Prostate gland (tissue), 2 donors: ENCODE results near the gene SEM1. TPM values are rescaled to one million over a fixed set of nuclear protein-coding genes. Genes with fewer than 3 reads are reported as not detected.
"Not testable (repeated sequence)": the region's sequence is repeated elsewhere in the genome, so short reads cannot be mapped to it uniquely, and the experiment has no call there.

Experiments used
- DNase-seq: peaks from one replicate; pipeline ENCODE4 v3.0.0-alpha.2; 2019; ENCODE audit warnings: low spot score
- H3K27ac ChIP-seq, 2 donors: fragments of 200-600 bp; sonication (generic); 2 replicates each; pipeline ENCODE4 v1.5.1; 2017 to 2019
- H3K27me3 ChIP-seq: fragments of 200-600 bp; sonication (generic); replicated peaks from 2 replicates; pipeline ENCODE4 v1.5.1; 2019; ENCODE audit not compliant: insufficient read depth
- H3K36me3 ChIP-seq, 2 donors: fragments of 200-600 bp; sonication (generic); 1 replicate in 1 of 2; 2 replicates in 1 of 2; pipeline versions ENCODE4 v1.5.1 to v1.8.1; 2017 to 2019
- H3K4me1 ChIP-seq: fragments of 200-600 bp; sonication (generic); replicated peaks from 2 replicates; pipeline ENCODE4 v1.5.1; 2019
- H3K4me3 ChIP-seq, 2 donors: fragments of 200-600 bp; sonication (generic); 2 replicates each; pipeline ENCODE4 v1.5.1; 2017 to 2019
- H3K9me3 ChIP-seq: fragments of 200-600 bp; sonication (generic); 2 replicates; pipeline ENCODE4 v1.5.1; 2017
- POLR2A ChIP-seq: fragments of 450-650 bp; IDR thresholded peaks from one replicate; pipeline ENCODE4 v1.6.1; 2016; ENCODE audit warnings: antibody characterized with exemption, mild to moderate bottlenecking
- POLR2AphosphoS5 ChIP-seq: sonication (generic); formaldehyde crosslinking; IDR thresholded peaks from one replicate; pipeline ENCODE4 v1.6.1; 2017; ENCODE audit warnings: antibody characterized with exemption
- WGBS: methylation state at CpG from one replicate; pipeline ENCODE4 v1.1.5; 2018; 5-methylcytosine and 5-hydroxymethylcytosine counted together
- intact Hi-C: fragments of 100-400 bp; cut with DNase I; formaldehyde crosslinking; loops from one replicate; pipeline ENCODE4 v1.14.2; 2022
- total RNA-seq, 2 donors: library from RNA; depleted of rRNA; stranded (reverse); fragments of >200 nt; gene quantifications; one replicate each; pipeline ENCODE4 v1.1.0, GENCODE V29; 2016
- TF ChIP-seq, protein P1 (sequence below), 4 experiments: fragments of 200-600 bp in 2 of 4; fragments of 450-650 bp in 2 of 4; sonication (generic) in 2 of 4; IDR thresholded peaks; 1 replicate in 3 of 4; 2 replicates in 1 of 4; pipeline ENCODE4 v1.5.1; 2016 to 2019; ENCODE audit warnings: antibody characterized with exemption in 4 of 4, mild to moderate bottlenecking in 2 of 4, moderate library complexity in 2 of 4

SEM1 gene
- total RNA-seq, 2 donors from 2014 or later, result 16.2 to 24.9 TPM

DNA sequence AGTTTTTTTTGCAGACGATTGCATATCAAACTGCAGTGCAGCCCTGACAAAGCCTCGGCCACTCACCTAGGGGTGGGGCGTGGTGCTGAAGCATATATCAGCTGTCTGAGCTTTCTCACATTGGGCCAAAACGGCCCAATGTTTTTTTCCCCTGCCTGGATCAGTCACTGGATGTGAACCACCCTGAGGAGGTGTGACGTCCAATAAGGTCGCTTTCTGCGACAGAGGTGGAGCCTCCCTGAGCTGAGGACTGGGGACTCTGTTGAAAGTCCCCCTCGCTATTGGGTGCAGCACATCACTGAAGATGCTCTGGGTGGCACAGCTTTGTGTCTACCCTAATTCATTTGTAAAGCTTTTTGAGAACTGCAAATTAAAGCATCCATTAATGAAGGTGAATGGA is 60.9 kb downstream of the SEM1 start:
- no peak overlapping the region for H3K27ac ChIP-seq
- WGBS, result 87% methylated on average over 8 of the region's 8 CpGs
- no peak for DNase-seq
- no peaks in the 10 kb centered on the region for H3K4me1 ChIP-seq
- no peaks in the 10 kb centered on the region for H3K9me3 ChIP-seq
- intact Hi-C loops, result no loop called here
- TF ChIP-seq, protein P1, sequence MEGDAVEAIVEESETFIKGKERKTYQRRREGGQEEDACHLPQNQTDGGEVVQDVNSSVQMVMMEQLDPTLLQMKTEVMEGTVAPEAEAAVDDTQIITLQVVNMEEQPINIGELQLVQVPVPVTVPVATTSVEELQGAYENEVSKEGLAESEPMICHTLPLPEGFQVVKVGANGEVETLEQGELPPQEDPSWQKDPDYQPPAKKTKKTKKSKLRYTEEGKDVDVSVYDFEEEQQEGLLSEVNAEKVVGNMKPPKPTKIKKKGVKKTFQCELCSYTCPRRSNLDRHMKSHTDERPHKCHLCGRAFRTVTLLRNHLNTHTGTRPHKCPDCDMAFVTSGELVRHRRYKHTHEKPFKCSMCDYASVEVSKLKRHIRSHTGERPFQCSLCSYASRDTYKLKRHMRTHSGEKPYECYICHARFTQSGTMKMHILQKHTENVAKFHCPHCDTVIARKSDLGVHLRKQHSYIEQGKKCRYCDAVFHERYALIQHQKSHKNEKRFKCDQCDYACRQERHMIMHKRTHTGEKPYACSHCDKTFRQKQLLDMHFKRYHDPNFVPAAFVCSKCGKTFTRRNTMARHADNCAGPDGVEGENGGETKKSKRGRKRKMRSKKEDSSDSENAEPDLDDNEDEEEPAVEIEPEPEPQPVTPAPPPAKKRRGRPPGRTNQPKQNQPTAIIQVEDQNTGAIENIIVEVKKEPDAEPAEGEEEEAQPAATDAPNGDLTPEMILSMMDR (IDR thresholded peaks at IDR 0.05), result no peak
- TF ChIP-seq POLR2A (no peak), POLR2AphosphoS5 (no peak)
- H3K36me3 ChIP-seq, result no peaks in the 10 kb centered on the region
- no peaks in the 10 kb centered on the region for H3K27me3 ChIP-seq
- no peak overlapping the region for H3K4me3 ChIP-seq

DNA sequence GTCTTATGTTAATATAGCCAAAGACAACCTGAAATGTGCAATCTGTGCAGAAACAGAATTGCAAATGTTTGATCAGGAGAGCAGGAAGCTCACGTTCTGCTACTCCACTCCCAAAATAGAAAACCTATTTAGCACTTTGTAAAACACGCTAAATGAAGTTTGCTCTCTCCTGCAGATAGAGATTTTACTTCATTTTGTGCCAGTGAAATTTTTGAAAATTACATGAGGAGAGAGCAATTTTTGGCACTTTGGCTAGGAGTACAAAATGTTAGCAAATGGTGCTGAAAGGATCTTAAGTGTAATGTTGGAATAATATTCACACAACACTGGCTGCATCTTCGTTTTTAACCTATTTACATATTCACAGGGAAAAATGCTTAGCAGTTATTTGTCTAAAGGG is 61.9 kb downstream of the SEM1 start:
- 40% methylated on average over 3 of the region's 3 CpGs for WGBS
- TF ChIP-seq, protein P1 (IDR thresholded peaks at IDR 0.05), result no peak
- no peak overlapping the region for H3K4me3 ChIP-seq
- intact Hi-C loops, result no loop called here
- H3K4me1 ChIP-seq, result no peaks in the 10 kb centered on the region
- no peaks in the 10 kb centered on the region for H3K36me3 ChIP-seq
- H3K27me3 ChIP-seq, result no peaks in the 10 kb centered on the region
- no peak overlapping the region for H3K27ac ChIP-seq
- no peak for DNase-seq
- no peaks in the 10 kb centered on the region for H3K9me3 ChIP-seq

GRCh38 chr7:96645084-96645483 is 64.6 kb downstream of the SEM1 start:
- WGBS, result 95% methylated on average over 3 of the region's 3 CpGs
- no peaks in the 10 kb centered on the region for H3K27me3 ChIP-seq
- H3K36me3 ChIP-seq, result no peaks in the 10 kb centered on the region
- TF ChIP-seq POLR2AphosphoS5 (no peak), POLR2A (no peak)
- TF ChIP-seq, protein P1 (IDR thresholded peaks at IDR 0.05), result no peak
- H3K4me3 ChIP-seq, result no peak overlapping the region
- H3K4me1 ChIP-seq, result no peaks in the 10 kb centered on the region
- H3K27ac ChIP-seq, result no peak overlapping the region
- no peak for DNase-seq
- no peaks in the 10 kb centered on the region for H3K9me3 ChIP-seq
- intact Hi-C loops, result no loop called here

- H3K9me3 ChIP-seq, H3K4me1 ChIP-seq, H3K36me3 ChIP-seq, DNase-seq, H3K27ac ChIP-seq, intact Hi-C loops, H3K4me3 ChIP-seq, H3K27me3 ChIP-seq: not testable (repeated sequence)
- WGBS, result 96% methylated on average over 4 of the region's 4 CpGs
Measured at GRCh38 chr7:96643436-96643835, 66.2 kb downstream of the SEM1 start.

DNA sequence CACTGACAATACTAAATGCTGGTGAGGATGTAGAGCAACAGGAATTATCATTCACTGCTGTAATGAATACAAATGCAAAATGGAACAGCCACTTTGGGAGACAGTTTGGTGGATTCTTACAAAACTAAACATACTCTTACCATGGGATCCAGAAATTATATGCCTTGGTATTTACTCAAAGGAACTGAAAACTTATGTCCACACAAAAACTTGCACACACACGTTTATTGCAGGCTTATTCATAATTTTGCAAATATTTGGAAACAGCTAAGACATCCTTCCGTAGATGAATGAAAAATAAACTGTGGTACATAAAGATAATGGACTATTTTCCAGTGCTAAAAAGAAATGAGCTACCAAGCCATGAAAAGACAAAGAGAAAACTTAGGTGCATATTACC is 69.6 kb downstream of the SEM1 start:
- no peaks in the 10 kb centered on the region for H3K27me3 ChIP-seq
- H3K36me3 ChIP-seq, result no peaks in the 10 kb centered on the region
- H3K27ac ChIP-seq, result no peak overlapping the region
- H3K9me3 ChIP-seq, result no peaks in the 10 kb centered on the region
- TF ChIP-seq POLR2A, result no peak
- no peak for TF ChIP-seq POLR2AphosphoS5
- TF ChIP-seq, protein P1 (IDR thresholded peaks at IDR 0.05), result no peak
- intact Hi-C loops, result no loop called here
- DNase-seq, result no peak
- 51% methylated on average over 2 of the region's 2 CpGs for WGBS
- no peaks in the 10 kb centered on the region for H3K4me1 ChIP-seq
- no peak overlapping the region for H3K4me3 ChIP-seq
